Transverse colon (tissue), 3 donors: Measurements from ENCODE around the gene STON2.

ENCODE experiments used
- CTCF ChIP-seq, 5 experiments: fragments of 200-600 bp in 3 of 5; fragments of 450-650 bp in 2 of 5; sonication (generic) in 3 of 5; IDR thresholded peaks; 1 replicate in 2 of 5; 2 replicates in 3 of 5; pipeline ENCODE4 v1.5.1; 2016 to 2017; ENCODE audit warnings: antibody characterized with exemption in 5 of 5, inconsistent platforms in 3 of 5, mild to moderate bottlenecking in 2 of 5, moderate library complexity in 1 of 5
- POLR2A ChIP-seq: fragments of 450-650 bp; IDR thresholded peaks from one replicate; pipeline ENCODE4 v1.6.1; 2016; ENCODE audit warnings: antibody characterized with exemption, mild to moderate bottlenecking, moderate library complexity

- TF ChIP-seq CTCF (IDR thresholded peaks at IDR 0.05) (no peak), POLR2A (no peak)
Observed at GRCh38 chr14:81436296-81437138, 36.4 kb upstream of the STON2 start.
